HepG2 (cell line): Measurements from ENCODE around the gene PEX10. TPM values are rescaled to one million over a fixed set of nuclear protein-coding genes. Genes with fewer than 3 reads are reported as not detected.

Source experiments
- ATAC-seq: fragments of 200-7000 bp; cut with Tn5 transposase; 3 replicates; pipeline ENCODE4 v1.9.1; 2020; ENCODE audit warnings: mild to moderate bottlenecking, moderate library complexity
- BruUV-seq: library from RNA; stranded (reverse); fragments of 400-500 nt; replicated peaks from 2 replicates; lab custom pipeline; 2021; lab: Mats Ljungman, UMichigan
- CTCF ChIA-PET: fragments of 300-600 bp; formaldehyde crosslinking; extraction: SDS; loops from one replicate; lab custom pipeline; 2021; ENCODE audit warnings: low total read pairs, inconsistent platforms, low intra/inter-chr PET ratio; lab: Yijun Ruan, JAX
- POLR2A ChIA-PET: fragments of 350-600 bp; sonication (Branson Sonifier 250); formaldehyde crosslinking; loops from one replicate; lab custom pipeline; 2020; ENCODE audit warnings: antibody characterized with exemption, inconsistent platforms; lab: Yijun Ruan, JAX
- DNase-seq: peaks from one replicate; pipeline ENCODE4 v3.0.0-alpha.2; 2015; ENCODE audit warnings: low spot score
- FAIRE-seq: peaks from 3 replicates; lab custom pipeline; 2011; peaks lifted over from hg19 to GRCh38; lab: Jason Lieb, UNC
- H2AFZ ChIP-seq: one replicate; pipeline ENCODE4 v1.6.1; 2011; ENCODE audit warnings: low read length, inconsistent platforms
- H3K27ac ChIP-seq: fragments of 300-600 bp; 3 replicates; pipeline ENCODE4 v1.8.0; 2011; ENCODE audit warnings: mixed run types, mild to moderate bottlenecking, mixed read lengths, low read length, inconsistent platforms; ENCODE audit not compliant: insufficient read depth; ENCODE audit errors: extremely low read length
- H3K27me3 ChIP-seq, 2 experiments: fragments of 200-600 bp in 1 of 2; 2 replicates in 1 of 2; 3 replicates in 1 of 2; pipeline versions ENCODE4 v1.6.0 to v1.8.0; 2011; ENCODE audit warnings: low read length in 2 of 2, mild to moderate bottlenecking in 2 of 2, moderate library complexity in 2 of 2, inconsistent platforms in 1 of 2; ENCODE audit not compliant: insufficient read depth in 2 of 2, control insufficient read depth in 1 of 2
- H3K36me3 ChIP-seq, 2 experiments: fragments of 200-600 bp in 1 of 2; replicated peaks in 1 of 2; 2 replicates in 1 of 2; 3 replicates in 1 of 2; pipeline versions ENCODE4 v1.5.1 to v1.8.0; 2011; ENCODE audit warnings: low read length in 2 of 2, inconsistent platforms in 1 of 2; ENCODE audit not compliant: insufficient read depth in 2 of 2, control insufficient read depth in 1 of 2
- H3K4me1 ChIP-seq: 2 replicates; pipeline ENCODE4 v1.5.1; 2012; ENCODE audit warnings: low read length, inconsistent platforms; ENCODE audit not compliant: insufficient read depth
- H3K4me2 ChIP-seq: 2 replicates; pipeline ENCODE4 v1.6.0; 2011; ENCODE audit warnings: low read depth, low read length, inconsistent platforms
- H3K4me3 ChIP-seq, 3 experiments: fragments of 200-600 bp in 1 of 3; sonication (generic), shearing (Covaris generic) in 1 of 3; replicated peaks in 1 of 3; 2 replicates each; pipeline ENCODE4 v1.5.1; 2011 to 2016; ENCODE audit warnings: low read length in 3 of 3, inconsistent platforms in 2 of 3, low read depth in 2 of 3, mild to moderate bottlenecking in 2 of 3, control low read depth in 1 of 3, mixed read lengths in 1 of 3; ENCODE audit not compliant: insufficient read depth in 1 of 3
- H3K79me2 ChIP-seq: one replicate; pipeline ENCODE4 v1.6.1; 2011; ENCODE audit warnings: low read length, inconsistent platforms; ENCODE audit not compliant: insufficient read depth
- H3K9ac ChIP-seq: 2 replicates; pipeline ENCODE4 v1.6.0; 2011; ENCODE audit warnings: mild to moderate bottlenecking, low read depth, low read length, inconsistent platforms; ENCODE audit not compliant: insufficient read depth
- H3K9me3 ChIP-seq: 2 replicates; pipeline ENCODE4 v1.5.1; 2012; ENCODE audit warnings: mild to moderate bottlenecking, low read length
- H4K20me1 ChIP-seq: 2 replicates; pipeline ENCODE4 v1.6.0; 2011; ENCODE audit warnings: inconsistent platforms, mild to moderate bottlenecking, low read length, moderate library complexity; ENCODE audit not compliant: insufficient read depth
- KAT2B ChIP-seq: fragments of 150-350 bp; IDR thresholded peaks from 2 replicates; pipeline ENCODE4 v1.6.1; 2014; ENCODE audit warnings: low read depth, low read length, borderline replicate concordance
- NFYB ChIP-seq: sonication (generic); formaldehyde crosslinking; IDR thresholded peaks from 2 replicates; pipeline ENCODE4 v1.4.0; 2020; ENCODE audit warnings: missing genetic modification reagents
- SRSF1 ChIP-seq: fragments of 200-400 bp; formaldehyde crosslinking; optimal IDR thresholded peaks from 2 replicates; pipeline ENCODE3; 2017; ENCODE audit warnings: mild to moderate bottlenecking, low read depth, low read length, moderate library complexity
- ZBTB10 ChIP-seq: sonication (generic); formaldehyde crosslinking; IDR thresholded peaks from 2 replicates; pipeline ENCODE4 v1.4.0; 2020; ENCODE audit warnings: missing genetic modification reagents, borderline replicate concordance
- WGBS: methylation state at CpG from one replicate; pipeline ENCODE4 v1.1.6; 2017; ENCODE audit warnings: low lambda C conversion rate; 5-methylcytosine and 5-hydroxymethylcytosine counted together
- in situ Hi-C: cut with HindIII; loops from 2 replicates; pipeline ENCODE4 v1.10.0; 2017; ENCODE audit warnings: low pct_unique_long_range_greater_than_20kb; ENCODE audit not compliant: extremely low pct_ligation_motif_present
- intact Hi-C: fragments of 100-400 bp; cut with micrococcal nuclease; formaldehyde crosslinking; loops from one replicate; pipeline ENCODE4 v1.10.0; 2022; ENCODE audit not compliant: unreplicated experiment
- polyA plus RNA-seq, 8 experiments: library from polyadenylated mRNA; depleted of rRNA in 3 of 8; stranded (reverse) in 7 of 8; unstranded in 1 of 8; fragments of >200 nt; fragmentation: Illumina TruSeq in 4 of 8; extraction: Trizol in 4 of 8; gene quantifications; 2 replicates each; pipeline versions ENCODE4 v1.2.1 to v1.2.3, GENCODE V29; 2011 to 2016; ENCODE audit warnings: low read depth in 4 of 8, missing spikeins in 1 of 8, mixed read lengths in 1 of 8; ENCODE audit not compliant: insufficient read depth in 1 of 8
- total RNA-seq, 5 experiments: library from RNA; depleted of rRNA; stranded (reverse); fragments of >200 nt; fragmentation: Illumina TruSeq; extraction: Trizol; gene quantifications; 2 replicates each; pipeline ENCODE4 v1.2.3, GENCODE V29; 2016; ENCODE audit warnings: low read depth in 1 of 5
- TF ChIP-seq, protein P1 (sequence below): sonication (generic); formaldehyde crosslinking; conservative IDR thresholded peaks from 2 replicates; pipeline ENCODE4 v1.8.0; 2022; ENCODE audit warnings: missing genetic modification reagents
- TF ChIP-seq, protein P2 (sequence below): sonication (generic); formaldehyde crosslinking; IDR thresholded peaks from 2 replicates; pipeline ENCODE4 v1.4.0; 2020; ENCODE audit warnings: missing genetic modification reagents, borderline replicate concordance

The PEX10 gene
- total and polyA plus RNA-seq, 2 of the 13 experiments (the other 11 are each of a cell fraction or from before 2014, with no cell fraction given): 16.1 to 39.6 TPM

- H2AFZ ChIP-seq: no peak overlapping the region
- H3K9ac ChIP-seq: no peak overlapping the region
- no peaks in the 10 kb centered on the region for H3K9me3 ChIP-seq
- ChIA-PET CTCF (no interaction called here), POLR2A (no interaction called here)
- in situ Hi-C loops: no loop called here
- H3K4me3 ChIP-seq: no peak overlapping the region
- TF ChIP-seq SRSF1 (no peak), KAT2B (no peak), ZBTB10 (no peak), NFYB (CRISPR knock-in tag) (no peak)
- TF ChIP-seq, protein P1, sequence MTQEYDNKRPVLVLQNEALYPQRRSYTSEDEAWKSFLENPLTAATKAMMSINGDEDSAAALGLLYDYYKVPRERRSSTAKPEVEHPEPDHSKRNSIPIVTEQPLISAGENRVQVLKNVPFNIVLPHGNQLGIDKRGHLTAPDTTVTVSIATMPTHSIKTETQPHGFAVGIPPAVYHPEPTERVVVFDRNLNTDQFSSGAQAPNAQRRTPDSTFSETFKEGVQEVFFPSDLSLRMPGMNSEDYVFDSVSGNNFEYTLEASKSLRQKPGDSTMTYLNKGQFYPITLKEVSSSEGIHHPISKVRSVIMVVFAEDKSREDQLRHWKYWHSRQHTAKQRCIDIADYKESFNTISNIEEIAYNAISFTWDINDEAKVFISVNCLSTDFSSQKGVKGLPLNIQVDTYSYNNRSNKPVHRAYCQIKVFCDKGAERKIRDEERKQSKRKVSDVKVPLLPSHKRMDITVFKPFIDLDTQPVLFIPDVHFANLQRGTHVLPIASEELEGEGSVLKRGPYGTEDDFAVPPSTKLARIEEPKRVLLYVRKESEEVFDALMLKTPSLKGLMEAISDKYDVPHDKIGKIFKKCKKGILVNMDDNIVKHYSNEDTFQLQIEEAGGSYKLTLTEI (CRISPR knock-in tag): no peak
- TF ChIP-seq, protein P2, sequence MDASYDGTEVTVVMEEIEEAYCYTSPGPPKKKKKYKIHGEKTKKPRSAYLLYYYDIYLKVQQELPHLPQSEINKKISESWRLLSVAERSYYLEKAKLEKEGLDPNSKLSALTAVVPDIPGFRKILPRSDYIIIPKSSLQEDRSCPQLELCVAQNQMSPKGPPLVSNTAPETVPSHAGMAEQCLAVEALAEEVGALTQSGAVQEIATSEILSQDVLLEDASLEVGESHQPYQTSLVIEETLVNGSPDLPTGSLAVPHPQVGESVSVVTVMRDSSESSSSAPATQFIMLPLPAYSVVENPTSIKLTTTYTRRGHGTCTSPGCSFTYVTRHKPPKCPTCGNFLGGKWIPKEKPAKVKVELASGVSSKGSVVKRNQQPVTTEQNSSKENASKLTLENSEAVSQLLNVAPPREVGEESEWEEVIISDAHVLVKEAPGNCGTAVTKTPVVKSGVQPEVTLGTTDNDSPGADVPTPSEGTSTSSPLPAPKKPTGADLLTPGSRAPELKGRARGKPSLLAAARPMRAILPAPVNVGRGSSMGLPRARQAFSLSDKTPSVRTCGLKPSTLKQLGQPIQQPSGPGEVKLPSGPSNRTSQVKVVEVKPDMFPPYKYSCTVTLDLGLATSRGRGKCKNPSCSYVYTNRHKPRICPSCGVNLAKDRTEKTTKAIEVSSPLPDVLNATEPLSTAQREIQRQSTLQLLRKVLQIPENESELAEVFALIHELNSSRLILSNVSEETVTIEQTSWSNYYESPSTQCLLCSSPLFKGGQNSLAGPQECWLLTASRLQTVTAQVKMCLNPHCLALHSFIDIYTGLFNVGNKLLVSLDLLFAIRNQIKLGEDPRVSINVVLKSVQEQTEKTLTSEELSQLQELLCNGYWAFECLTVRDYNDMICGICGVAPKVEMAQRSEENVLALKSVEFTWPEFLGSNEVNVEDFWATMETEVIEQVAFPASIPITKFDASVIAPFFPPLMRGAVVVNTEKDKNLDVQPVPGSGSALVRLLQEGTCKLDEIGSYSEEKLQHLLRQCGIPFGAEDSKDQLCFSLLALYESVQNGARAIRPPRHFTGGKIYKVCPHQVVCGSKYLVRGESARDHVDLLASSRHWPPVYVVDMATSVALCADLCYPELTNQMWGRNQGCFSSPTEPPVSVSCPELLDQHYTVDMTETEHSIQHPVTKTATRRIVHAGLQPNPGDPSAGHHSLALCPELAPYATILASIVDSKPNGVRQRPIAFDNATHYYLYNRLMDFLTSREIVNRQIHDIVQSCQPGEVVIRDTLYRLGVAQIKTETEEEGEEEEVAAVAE: no peak
- no peaks in the 10 kb centered on the region for H3K79me2 ChIP-seq
- WGBS: no CpG with 5 or more reads among the region's 15 CpGs
- H3K27ac ChIP-seq: no peak overlapping the region
- H3K4me1 ChIP-seq: no peaks in the 10 kb centered on the region
- DNase-seq: no peak
- peaks cover 7% of the 10 kb centered on the region; the same call in 1 of the 2 replicates for H4K20me1 ChIP-seq
- peaks cover 35 to 78% of the 10 kb centered on the region in 2 experiments for H3K27me3 ChIP-seq
- no peak for ATAC-seq
- BruUV-seq: no TSS peak
- FAIRE-seq: no peak
- H3K36me3 ChIP-seq: no peaks in the 10 kb centered on the region
- intact Hi-C loops: no loop called here
- no peak overlapping the region for H3K4me2 ChIP-seq
Observed at GRCh38 chr1:2438038-2438437, 25.7 kb upstream of the PEX10 start.
